Activated CD4-positive, alpha-beta T cell treated with anti-CD3 and anti-CD28 coated beads, Interleukin-2, amount 10 ng/mL, durations not matched to agents 7 days and 5 days (primary cell): ENCODE results near the gene C10orf71. TPM values are rescaled to one million over a fixed set of nuclear protein-coding genes. Genes with fewer than 3 reads are reported as not detected.

Source experiments
- CTCF ChIA-PET: fragments of 350-600 bp; sonication (Branson Sonifier 250); formaldehyde crosslinking; loops from one replicate; lab custom pipeline; 2021; ENCODE audit warnings: antibody characterized with exemption; lab: Charles Lee
- POLR2A ChIA-PET: fragments of 350-600 bp; sonication (Branson Sonifier 250); formaldehyde crosslinking; loops from one replicate; lab custom pipeline; 2021; ENCODE audit warnings: antibody characterized with exemption; lab: Charles Lee
- DNase-seq: peaks from one replicate; pipeline ENCODE4 v3.0.0-alpha.2; 2020
- H3K27ac Mint-ChIP-seq: one replicate; pipeline ENCODE4 v1.8.0; 2021; ENCODE audit warnings: mild to moderate bottlenecking, moderate library complexity, mixed read lengths
- H3K27me3 Mint-ChIP-seq: one replicate; pipeline ENCODE4 v1.8.0; 2021; ENCODE audit warnings: mixed read lengths
- H3K36me3 Mint-ChIP-seq: one replicate; pipeline ENCODE4 v1.8.0; 2021; ENCODE audit warnings: low read depth, mixed read lengths
- H3K4me1 Mint-ChIP-seq: one replicate; pipeline ENCODE4 v1.8.0; 2021; ENCODE audit warnings: mixed read lengths
- H3K4me3 Mint-ChIP-seq: one replicate; pipeline ENCODE4 v1.8.0; 2021; ENCODE audit warnings: mild to moderate bottlenecking, moderate library complexity, mixed read lengths
- H3K9me3 Mint-ChIP-seq: one replicate; pipeline ENCODE4 v1.8.0; 2021; ENCODE audit warnings: mixed read lengths
- total RNA-seq, 2 experiments: library from RNA; stranded (reverse); gene quantifications; one replicate each; pipeline ENCODE4 v1.2.3, GENCODE V29; 2021

C10orf71 gene
- total RNA-seq, 2 experiments from 2014 or later: not detected

DNA sequence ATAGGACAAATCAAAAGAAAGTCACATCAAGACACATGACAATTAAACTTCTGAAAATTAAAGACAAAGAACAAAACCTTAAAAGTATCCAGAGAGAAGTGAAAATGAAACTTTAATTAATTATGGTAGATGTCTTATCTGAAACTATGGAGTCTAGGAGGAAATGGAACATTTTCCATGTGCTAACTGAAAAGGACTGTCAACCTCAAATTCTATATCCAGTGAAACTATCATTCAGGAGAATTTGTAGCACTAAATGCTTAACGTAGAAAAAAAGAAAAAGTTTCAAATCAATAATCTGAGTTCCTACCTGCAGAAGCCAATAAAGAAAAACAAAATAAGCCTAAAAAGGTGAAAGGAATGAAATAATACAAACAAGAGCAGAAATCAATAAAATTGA lies 33.1 kb upstream of the C10orf71 start:
- no peaks in the 10 kb centered on the region for H3K4me1 Mint-ChIP-seq

DNA sequence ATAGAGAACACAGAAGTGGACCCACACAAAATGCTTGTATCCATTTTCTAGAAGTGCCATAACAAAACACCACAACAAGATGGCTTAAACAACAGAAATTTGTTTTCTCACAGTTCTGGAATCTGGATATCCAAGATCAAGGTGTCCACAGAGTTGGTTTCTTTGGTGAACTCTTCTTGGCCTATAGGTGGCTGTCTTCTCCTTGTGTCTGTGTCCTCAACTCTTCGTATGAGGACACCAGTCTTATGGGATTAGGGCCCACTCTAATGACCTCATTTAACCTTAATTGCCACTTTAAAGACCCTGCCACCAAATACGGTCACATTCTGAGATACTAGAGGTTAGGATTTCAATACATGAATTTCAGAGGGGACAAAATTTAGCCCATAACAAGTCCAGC lies 30.8 kb upstream of the C10orf71 start:
- ChIA-PET CTCF (no interaction called here), POLR2A (interaction anchor here (0.7 kb wide), 1 partner anchor 100 kb away, joined by 3 read pairs; no protein-coding TSS in a partner anchor)
- Mint-ChIP-seq H3K36me3 (peaks cover 3% of the 10 kb centered on the region), H3K27ac (no peak overlapping the region), H3K4me1 (peaks cover 3% of the 10 kb centered on the region), H3K4me3 (no peak overlapping the region), H3K9me3 (peaks cover 12% of the 10 kb centered on the region), H3K27me3 (peaks cover 12% of the 10 kb centered on the region)
- DNase-seq: no peak

More for the DNA sequence above, 33.1 kb upstream of the C10orf71 start:
- ChIA-PET POLR2A (no interaction called here), CTCF (no interaction called here)
- H3K36me3 Mint-ChIP-seq: peaks cover 3% of the 10 kb centered on the region
- no peak overlapping the region for H3K27ac Mint-ChIP-seq
- peaks cover 12% of the 10 kb centered on the region for H3K9me3 Mint-ChIP-seq
- H3K4me3 Mint-ChIP-seq: no peak overlapping the region
- peaks cover 12% of the 10 kb centered on the region for H3K27me3 Mint-ChIP-seq
- DNase-seq: no peak

DNA sequence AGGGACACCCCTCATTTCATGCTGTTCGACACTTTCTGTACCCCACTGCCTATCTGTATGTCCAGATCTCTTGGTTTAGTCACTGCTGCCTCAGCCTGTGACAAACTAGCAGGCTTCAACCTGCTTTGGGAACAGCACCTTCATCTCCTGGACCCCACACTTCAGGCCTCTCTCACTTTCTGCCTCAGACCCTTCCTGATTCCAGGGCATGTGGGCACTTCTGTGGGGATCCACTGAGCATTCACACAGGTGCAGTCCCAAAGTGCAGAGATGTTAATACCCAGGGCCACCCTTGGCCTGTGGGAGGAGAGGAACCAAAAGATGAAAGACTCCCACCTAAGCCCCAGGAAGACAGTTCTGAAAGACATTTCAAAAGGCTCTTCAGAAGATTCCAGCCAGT lies 29.4 kb upstream of the C10orf71 start:
- peaks cover 12% of the 10 kb centered on the region for H3K9me3 Mint-ChIP-seq
- peaks cover 3% of the 10 kb centered on the region for H3K36me3 Mint-ChIP-seq
- H3K4me1 Mint-ChIP-seq: peaks cover 3% of the 10 kb centered on the region
- H3K4me3 Mint-ChIP-seq: no peak overlapping the region
- peaks cover 12% of the 10 kb centered on the region for H3K27me3 Mint-ChIP-seq
- ChIA-PET POLR2A (no interaction called here), CTCF (no interaction called here)
- H3K27ac Mint-ChIP-seq: no peak overlapping the region
- no peak for DNase-seq

DNA sequence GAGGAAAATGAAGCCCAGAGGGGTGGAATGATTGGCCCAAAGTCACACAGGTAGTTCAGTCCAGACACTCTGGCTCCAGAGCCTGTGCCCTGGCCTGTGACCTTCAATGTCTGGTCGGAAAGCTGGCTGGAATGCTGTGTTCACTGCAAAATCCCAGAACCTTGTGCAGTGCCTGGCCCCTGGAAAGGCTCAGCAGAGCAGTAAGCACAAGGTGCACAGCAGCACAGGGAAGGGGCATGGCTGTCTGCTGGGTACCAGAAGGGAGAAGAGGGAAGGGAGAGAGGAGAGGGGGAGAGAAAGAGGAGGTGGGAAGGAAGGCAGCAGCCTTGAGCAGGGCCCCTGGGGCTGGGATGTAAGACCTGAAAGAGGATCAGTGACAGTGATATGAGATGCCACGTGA lies 28.4 kb upstream of the C10orf71 start:
- no peak for DNase-seq
- Mint-ChIP-seq H3K27ac (no peak overlapping the region), H3K36me3 (peaks cover 3% of the 10 kb centered on the region), H3K9me3 (peaks cover 11% of the 10 kb centered on the region), H3K27me3 (peaks cover 11% of the 10 kb centered on the region), H3K4me1 (peaks cover 3% of the 10 kb centered on the region), H3K4me3 (no peak overlapping the region)
- ChIA-PET CTCF (no interaction called here), POLR2A (no interaction called here)

DNA sequence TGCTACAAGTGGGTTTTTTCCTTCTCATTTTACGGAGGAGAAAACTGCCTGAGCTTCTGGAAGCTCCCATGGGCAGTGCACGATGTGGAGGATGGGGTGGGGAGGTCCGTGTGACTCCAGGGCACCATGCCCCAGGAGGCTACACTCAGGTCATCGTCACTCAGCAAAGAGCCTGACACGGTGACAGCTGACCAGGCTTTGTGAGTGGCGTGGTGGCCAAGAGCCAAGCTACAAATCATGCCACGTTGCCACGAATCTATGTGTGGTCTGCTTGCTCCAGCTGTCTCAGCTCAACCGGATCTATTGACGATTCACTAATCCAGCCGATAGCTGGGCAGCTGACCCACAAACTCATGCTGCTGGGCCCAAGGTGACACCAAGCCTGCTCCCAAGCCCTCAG lies 27.6 kb upstream of the C10orf71 start:
- H3K27me3 Mint-ChIP-seq: peaks cover 3% of the 10 kb centered on the region
- no peak overlapping the region for H3K27ac Mint-ChIP-seq
- CTCF ChIA-PET: no interaction called here

DNA sequence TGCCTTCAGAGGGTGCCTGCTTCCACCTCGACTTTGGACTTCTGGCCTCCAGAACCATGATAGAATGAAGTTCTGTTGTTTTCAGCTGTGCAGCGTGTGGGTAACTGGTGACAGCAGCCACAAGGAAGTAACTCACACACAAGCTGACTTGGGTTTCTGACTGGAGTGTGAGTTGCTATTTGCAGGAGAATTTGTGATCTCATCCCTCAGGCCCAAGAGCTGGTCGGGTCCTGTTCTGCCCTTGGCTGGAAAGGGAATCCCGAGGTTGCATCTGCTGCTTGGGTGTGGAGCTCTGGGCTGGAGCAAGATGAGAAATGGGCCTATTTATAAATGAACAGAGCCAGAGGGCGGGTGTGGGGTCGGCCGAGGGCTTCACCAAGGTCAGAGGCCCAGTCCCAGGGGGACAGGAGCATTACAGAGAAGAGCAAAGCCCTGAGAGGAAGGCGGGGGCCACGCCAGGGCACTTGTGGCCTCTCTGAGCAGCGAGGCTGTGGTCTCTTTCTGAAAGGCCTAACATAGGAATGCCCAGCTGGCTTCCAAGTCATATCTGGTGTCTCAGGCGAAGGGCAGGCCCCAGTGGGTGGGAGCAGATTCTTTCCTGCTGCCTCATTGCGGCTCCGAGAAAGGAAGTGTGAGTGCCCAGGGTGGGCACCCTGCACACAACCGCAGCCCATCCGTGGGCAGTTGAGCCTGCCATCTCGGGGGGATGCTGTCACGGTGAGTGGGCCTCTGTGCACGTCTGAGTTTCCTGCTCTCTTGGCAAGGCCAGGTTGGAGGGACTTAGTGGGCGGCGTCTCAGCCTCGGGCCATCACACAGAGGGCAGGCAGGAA lies 26.5 kb upstream of the C10orf71 start:
- POLR2A ChIA-PET: interaction anchor here (0.6 kb wide), 1 partner anchor 117 kb away, joined by 7 read pairs; no protein-coding TSS in a partner anchor

More for the DNA sequence above, 27.6 kb upstream of the C10orf71 start:
- H3K36me3 Mint-ChIP-seq: peaks cover 3% of the 10 kb centered on the region
- H3K4me3 Mint-ChIP-seq: no peak overlapping the region
- POLR2A ChIA-PET: no interaction called here
- no peak for DNase-seq
- peaks cover 3% of the 10 kb centered on the region for H3K4me1 Mint-ChIP-seq
- peaks cover 3% of the 10 kb centered on the region for H3K9me3 Mint-ChIP-seq

DNA sequence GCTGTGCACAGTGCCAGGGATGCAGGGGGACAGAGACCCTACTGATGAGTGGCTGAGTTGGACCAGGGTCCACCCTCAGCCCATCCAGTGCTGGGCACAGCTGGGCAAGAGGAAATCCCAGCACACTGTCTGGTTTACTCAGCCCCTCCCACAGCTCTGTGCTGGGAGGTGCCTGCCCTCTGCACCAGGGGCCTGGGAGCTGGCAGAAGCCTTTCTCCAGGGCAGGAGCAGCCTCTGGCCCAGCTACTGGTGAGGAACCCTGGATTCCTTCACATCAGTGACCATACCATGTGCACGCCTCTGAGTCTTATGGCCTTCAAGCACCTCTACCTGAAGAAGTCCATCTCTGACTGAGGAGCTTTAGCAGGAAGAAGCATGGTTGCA lies 25.9 kb upstream of the C10orf71 start:
- Mint-ChIP-seq H3K9me3 (no peaks in the 10 kb centered on the region), H3K27ac (no peak overlapping the region)
- CTCF ChIA-PET: no interaction called here

More for the DNA sequence above, 26.5 kb upstream of the C10orf71 start:
- Mint-ChIP-seq H3K27ac (no peak overlapping the region), H3K36me3 (no peaks in the 10 kb centered on the region), H3K27me3 (no peaks in the 10 kb centered on the region), H3K9me3 (no peaks in the 10 kb centered on the region), H3K4me3 (no peak overlapping the region), H3K4me1 (peaks cover 3% of the 10 kb centered on the region)
- CTCF ChIA-PET: no interaction called here
- no peak for DNase-seq

DNA sequence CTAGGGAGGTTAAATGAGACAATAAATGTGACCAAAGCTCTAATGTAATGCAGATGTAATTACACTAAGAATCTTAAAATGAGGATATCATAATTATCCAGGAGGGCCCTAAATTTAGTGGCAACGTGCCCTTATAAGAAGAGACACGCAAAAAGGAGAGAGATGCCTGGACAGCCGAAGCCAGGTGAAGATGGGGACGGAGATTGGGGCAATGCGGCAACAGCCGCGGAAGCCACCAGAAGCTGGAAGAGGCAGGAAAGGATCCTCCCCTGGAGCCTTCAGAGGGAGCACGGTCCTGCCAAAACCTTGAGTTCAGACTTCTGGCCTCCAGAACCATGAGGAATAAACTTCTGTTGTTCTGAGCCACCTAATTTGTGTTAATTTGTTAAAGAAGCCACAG lies 25.3 kb upstream of the C10orf71 start:
- no peaks in the 10 kb centered on the region for H3K36me3 Mint-ChIP-seq
- no peak for DNase-seq
- ChIA-PET POLR2A (no interaction called here), CTCF (no interaction called here)
- no peaks in the 10 kb centered on the region for H3K9me3 Mint-ChIP-seq
- H3K27ac Mint-ChIP-seq: no peak overlapping the region
- no peaks in the 10 kb centered on the region for H3K27me3 Mint-ChIP-seq
- H3K4me1 Mint-ChIP-seq: peaks cover 3% of the 10 kb centered on the region
- no peak overlapping the region for H3K4me3 Mint-ChIP-seq

More for the DNA sequence above, 25.9 kb upstream of the C10orf71 start:
- POLR2A ChIA-PET: no interaction called here
- Mint-ChIP-seq H3K27me3 (no peaks in the 10 kb centered on the region), H3K36me3 (no peaks in the 10 kb centered on the region), H3K4me3 (no peak overlapping the region), H3K4me1 (peaks cover 3% of the 10 kb centered on the region)
- no peak for DNase-seq

DNA sequence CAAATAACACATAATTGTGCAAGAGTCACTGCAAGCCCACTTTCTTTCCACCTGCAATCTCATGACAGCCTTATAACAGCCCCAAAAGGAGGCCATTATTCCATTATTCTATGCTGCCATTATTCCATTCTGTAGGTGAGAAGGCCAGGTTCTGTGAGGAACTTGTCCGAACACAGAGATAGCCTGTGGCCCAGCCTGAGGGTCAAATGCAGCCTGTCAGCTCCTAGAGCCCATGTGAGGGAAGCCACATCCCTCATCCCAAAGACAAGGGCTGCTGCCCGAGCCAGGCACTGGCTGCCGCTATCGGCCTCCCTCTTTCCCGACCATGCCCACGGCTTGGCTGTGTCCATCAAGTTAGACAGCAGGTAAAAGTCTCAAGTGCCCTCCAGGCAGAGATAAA lies 24.1 kb upstream of the C10orf71 start:
- H3K27me3 Mint-ChIP-seq: peaks cover 2% of the 10 kb centered on the region
- H3K4me3 Mint-ChIP-seq: no peak overlapping the region
- no peaks in the 10 kb centered on the region for H3K9me3 Mint-ChIP-seq
- no peak overlapping the region for H3K27ac Mint-ChIP-seq
- ChIA-PET CTCF (no interaction called here), POLR2A (interaction anchor here (0.6 kb wide), 1 partner anchor 264 kb away, joined by 3 read pairs; the partner anchor contains the start of gene ERCC6)
- no peak for DNase-seq
- peaks cover 3% of the 10 kb centered on the region for H3K4me1 Mint-ChIP-seq
- no peaks in the 10 kb centered on the region for H3K36me3 Mint-ChIP-seq

DNA sequence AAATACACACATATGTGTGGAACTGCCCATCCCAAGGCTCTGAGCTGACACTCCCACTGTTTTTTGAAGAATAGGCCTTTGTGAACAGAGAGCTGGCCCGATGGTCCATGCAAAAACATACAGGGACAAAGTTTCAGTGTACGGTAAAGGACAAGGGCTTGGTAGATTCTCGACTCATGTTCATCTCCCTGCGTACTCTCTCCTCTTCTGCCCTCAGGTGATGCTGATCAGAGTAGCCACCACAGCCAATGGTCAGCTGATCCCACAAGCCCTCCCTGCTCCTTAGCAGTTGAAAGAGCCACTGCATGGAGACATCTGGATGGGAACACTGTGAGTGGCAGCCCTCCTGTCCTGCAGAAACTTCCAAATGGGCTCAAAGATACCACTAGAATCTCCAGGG lies 23.1 kb upstream of the C10orf71 start:
- no peak overlapping the region for H3K4me3 Mint-ChIP-seq
- H3K27ac Mint-ChIP-seq: peak overlapping the region; percentile 9
- H3K4me1 Mint-ChIP-seq: peaks cover 3% of the 10 kb centered on the region
- H3K36me3 Mint-ChIP-seq: no peaks in the 10 kb centered on the region
- CTCF ChIA-PET: no interaction called here
- DNase-seq: no peak
- POLR2A ChIA-PET: no interaction called here
- H3K9me3 Mint-ChIP-seq: no peaks in the 10 kb centered on the region
- peaks cover 2% of the 10 kb centered on the region for H3K27me3 Mint-ChIP-seq

DNA sequence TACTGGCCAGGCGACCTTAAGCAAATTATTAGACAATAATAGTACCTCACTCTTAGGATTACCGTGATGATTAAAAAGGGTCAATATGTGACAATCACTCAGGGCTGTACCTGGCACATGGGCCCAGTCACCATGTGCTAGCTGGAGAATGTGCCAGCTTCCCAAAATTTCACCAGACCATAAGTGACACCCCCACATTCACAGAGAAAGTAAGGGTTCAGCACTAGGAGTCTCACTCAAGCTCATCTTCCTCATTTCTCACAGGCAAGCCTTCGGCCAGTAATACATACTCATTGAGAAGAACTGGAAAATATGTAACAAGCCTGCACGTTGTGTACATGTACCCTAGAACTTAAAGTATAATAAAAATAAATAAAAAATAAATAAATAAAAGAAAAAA lies 22.4 kb upstream of the C10orf71 start:
- Mint-ChIP-seq H3K27ac (no peak overlapping the region), H3K36me3 (no peaks in the 10 kb centered on the region), H3K4me3 (no peak overlapping the region), H3K27me3 (peaks cover 2% of the 10 kb centered on the region), H3K9me3 (no peaks in the 10 kb centered on the region), H3K4me1 (peaks cover 3% of the 10 kb centered on the region)
- ChIA-PET CTCF (interaction anchor here (1.3 kb wide), 1 partner anchor 621 kb away, joined by 3 read pairs; no protein-coding TSS in a partner anchor), POLR2A (no interaction called here)
- DNase-seq: no peak

DNA sequence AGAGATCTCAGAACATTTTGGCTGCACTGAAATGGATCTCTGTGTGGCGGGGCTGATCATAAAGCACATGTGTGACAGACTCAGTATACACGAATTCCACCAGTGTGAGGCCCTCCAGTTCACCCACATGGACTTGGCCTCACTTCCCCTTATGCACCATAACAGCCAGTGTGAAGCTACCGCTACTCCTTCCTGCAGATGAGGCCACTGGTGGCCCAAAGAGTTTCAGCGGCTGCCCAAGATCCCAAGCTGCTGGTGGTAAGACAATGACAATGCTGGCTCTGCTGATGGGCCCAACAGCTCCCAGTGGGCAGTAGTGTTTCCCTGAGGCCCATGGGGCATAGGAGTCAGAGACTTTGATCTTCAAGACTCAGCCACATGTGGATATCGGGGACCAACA lies 21.0 kb upstream of the C10orf71 start:
- no peak overlapping the region for H3K27ac Mint-ChIP-seq
- POLR2A ChIA-PET: no interaction called here

DNA sequence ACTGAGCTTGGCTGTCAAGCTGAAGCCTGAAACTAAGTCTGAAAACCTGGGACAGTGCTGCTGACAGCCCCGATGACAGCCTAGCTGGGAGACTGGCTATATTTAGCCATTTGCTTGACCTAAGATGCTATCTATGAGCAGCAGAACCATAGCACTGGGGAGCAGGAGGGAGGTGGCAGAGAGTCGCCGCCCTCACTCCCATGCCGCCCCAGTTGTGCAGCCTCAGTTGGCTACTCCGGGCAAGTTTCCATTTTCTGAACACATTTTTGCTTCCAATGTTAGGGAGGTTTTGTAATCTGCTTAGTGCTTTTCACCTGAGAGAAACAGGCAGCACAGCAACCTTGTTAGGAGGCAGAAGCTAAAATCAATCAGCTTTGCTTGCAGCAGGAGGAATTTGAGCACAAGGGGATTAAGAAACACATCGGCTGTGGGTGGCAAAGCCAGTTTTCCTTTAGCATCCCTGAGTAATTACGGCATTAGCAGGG lies 20.4 kb upstream of the C10orf71 start:
- no peak for DNase-seq
- H3K27ac Mint-ChIP-seq: no peak overlapping the region
- no peaks in the 10 kb centered on the region for H3K36me3 Mint-ChIP-seq
- peaks cover 2% of the 10 kb centered on the region for H3K27me3 Mint-ChIP-seq
- no peaks in the 10 kb centered on the region for H3K9me3 Mint-ChIP-seq
- H3K4me3 Mint-ChIP-seq: no peak overlapping the region
- ChIA-PET POLR2A (no interaction called here), CTCF (no interaction called here)
- no peaks in the 10 kb centered on the region for H3K4me1 Mint-ChIP-seq

More for the DNA sequence above, 21.0 kb upstream of the C10orf71 start:
- Mint-ChIP-seq H3K36me3 (no peaks in the 10 kb centered on the region), H3K9me3 (no peaks in the 10 kb centered on the region), H3K4me1 (no peaks in the 10 kb centered on the region), H3K27me3 (peaks cover 2% of the 10 kb centered on the region), H3K4me3 (no peak overlapping the region)
- CTCF ChIA-PET: no interaction called here
- no peak for DNase-seq
